Fibroblast of skin of left quadriceps (primary cell): Measurements from ENCODE around the gene GON4L.
"Not testable (repeated sequence)": the region's sequence is repeated elsewhere in the genome, so short reads cannot be mapped to it uniquely, and the experiment has no call there.

Experiments
- DNase-seq, 2 experiments: peaks; one replicate each; pipeline ENCODE4 v3.0.0-alpha.2; 2013; ENCODE audit warnings: low read depth in 2 of 2

The GON4L gene

DNA sequence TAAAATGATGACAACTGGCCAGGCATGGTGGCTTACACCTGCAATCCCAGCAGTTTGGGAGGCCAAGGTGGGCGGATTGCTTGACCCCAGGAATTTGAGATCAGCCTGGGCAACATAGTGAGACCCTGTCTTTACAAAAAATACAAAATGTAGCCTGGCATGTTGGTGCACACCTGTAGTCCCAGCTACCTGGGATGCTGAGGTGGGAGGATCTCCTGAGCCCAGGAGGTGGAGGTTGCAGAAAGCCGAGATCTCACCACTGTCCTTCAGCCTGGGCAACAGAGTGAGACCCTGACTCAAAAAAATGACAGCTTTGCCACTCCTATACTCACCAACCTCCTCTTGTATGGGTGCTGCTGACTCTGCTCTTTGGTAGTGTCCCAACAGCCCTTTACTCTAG, 20.9 kb upstream of the GON4L start:
- no peak for DNase-seq

DNA sequence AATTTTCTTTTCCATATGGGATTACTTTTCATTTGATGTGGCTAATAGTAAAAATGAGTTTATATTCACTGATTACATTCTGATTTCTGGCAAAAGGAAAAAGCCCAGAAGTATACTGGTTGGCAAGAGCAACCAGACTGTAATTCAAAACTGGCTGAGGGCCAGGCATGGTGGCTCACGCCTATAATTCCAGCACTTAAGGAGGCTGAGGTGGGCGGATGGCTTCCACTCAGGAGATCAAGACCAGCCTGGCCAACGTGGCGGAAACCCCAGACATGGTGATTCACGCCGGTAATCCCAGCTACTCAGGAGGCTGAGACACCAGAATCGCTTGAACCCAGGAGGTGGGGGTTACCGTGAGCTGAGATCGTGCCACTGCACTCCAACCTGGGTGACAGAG, 16.8 kb upstream of the GON4L start:
- no peak for DNase-seq

DNA sequence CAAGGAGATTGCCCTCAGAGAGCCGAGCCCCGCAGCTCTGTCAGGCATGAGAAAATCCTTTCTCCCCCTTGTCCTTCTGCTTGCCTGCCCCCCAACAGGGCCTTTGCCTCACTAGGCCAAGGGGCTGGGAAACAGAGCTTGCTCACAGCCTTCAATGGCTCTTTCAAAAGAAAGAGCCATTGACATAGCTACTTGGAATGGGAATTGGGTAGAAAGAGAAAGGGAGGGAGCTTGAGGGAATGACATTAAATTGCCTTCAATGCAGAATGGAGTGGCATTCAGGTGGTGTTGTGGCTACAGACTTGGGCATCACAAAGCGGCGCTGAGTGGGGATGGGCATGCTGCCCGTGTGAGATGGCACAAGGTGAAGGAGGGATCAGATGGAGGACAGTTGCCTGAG, 15.5 kb upstream of the GON4L start:
- no peak for DNase-seq

- no peak for DNase-seq
Observed at GRCh38 chr1:155871390-155871789, 14.4 kb upstream of the GON4L start.

GRCh38 chr1:155867766-155868165, 10.8 kb upstream of the GON4L start:
- no peak for DNase-seq

- no peak for DNase-seq
Observed at GRCh38 chr1:155864393-155864792, 7.4 kb upstream of the GON4L start.

- no peak for DNase-seq
Observed at GRCh38 chr1:155861896-155862295, 4.9 kb upstream of the GON4L start.

DNA sequence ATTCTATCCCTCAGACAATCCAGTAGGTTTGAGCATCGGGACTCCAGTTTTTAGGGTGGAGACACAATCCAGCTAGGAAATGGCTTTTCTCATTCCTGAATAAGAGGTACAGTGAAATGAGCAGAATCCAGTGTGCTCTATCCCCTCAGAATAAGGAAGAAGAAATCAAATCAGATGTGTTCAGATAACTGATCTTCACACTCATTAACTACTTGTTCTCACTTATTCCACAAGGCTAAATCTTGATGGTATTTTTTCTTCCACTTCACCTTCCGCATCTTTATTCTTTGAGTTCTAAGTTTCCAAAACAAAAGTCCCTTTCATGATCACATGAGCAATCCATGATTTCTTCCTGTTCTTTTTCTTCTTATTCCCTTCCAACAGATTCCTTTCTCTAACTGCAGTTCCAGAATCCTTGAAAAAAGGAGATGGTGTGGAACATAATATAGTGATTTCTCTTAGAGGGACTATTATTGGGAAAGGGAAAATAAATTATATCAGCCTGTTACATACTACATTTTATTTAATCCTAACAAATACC, 4.0 kb upstream of the GON4L start:
- no peak for DNase-seq

DNA sequence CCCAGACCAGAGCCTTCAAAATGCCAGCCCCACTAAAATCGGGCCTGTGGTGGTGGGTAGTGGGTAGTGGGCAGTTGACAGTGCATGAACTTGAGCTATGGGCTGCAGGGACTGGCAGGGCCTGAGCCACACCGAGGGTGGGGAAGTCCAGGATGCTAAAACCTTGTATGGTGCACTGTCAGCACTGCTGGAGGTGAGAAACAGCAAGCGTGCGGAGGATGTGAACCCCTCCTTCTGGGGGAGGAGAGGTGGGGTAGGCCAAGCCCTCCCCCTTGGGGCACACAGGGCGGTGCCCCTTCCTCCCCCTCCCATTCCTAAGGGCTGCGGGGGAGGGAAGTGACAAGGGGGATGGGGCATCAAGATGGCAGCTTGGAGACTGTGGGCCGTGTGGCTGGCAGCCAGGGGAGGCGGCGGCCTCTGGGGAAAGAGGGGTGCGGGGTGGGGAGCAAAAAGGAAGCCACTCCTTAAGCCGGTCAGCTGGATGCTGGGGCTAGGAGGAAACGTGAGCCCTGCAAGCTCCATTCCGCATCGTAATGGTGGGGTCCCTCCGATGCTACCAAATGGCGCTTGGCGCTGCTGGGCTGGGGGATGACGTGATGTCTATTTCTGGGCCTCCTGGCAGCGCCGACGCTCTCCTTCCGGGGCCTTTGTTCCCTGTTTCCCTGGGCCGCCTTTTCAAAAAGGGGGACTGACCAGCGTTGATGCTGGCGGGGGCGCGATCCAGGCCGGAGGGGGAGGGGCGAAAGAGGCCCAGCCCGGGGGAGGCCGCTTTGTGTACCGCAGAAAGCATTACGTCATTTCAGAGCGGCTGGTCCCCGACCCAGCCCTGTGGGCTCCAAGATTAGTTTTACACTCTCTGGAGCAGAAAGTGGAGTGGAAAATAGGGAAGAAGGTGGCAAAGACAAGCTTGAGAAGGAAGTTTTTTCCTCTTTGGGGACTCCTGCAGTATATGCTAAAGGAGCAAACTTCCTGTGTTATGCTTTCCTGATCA, 3.2 kb upstream of the GON4L start:
- peak; percentile 59 to 63 for DNase-seq

GRCh38 chr1:155859234-155859829, 2.3 kb upstream of the GON4L start, which contains the start of gene SYT11:
SYT11 (plus strand) TSS chr1:155859567; CDS start chr1:155859762, 195 bp downstream.
- peak; percentile 94 for DNase-seq

DNA sequence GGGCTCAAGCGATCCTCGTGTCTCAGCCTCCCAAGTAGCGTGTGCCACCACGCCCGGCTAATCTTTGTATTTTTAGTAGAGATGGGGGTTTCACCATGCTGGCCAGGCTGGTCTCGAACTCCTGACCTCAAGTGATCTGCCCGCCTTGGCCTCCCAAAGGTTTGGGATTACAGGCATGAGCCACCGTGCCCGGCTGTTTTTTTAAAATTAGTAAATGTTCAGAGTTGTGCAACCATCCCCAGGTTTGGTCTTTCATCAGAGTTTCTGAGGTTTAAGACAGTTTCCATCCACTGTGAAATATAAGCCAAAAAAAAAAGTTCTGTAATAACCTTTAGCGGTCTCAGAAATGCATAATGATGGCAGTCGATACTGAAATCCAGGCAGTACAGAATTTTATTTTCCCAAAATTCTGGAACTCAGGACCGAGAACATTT, 1.8 kb upstream of the GON4L start:
- DNase-seq: peak in 1 of 2 experiments; percentile 21

- no peak for DNase-seq
Observed at GRCh38 chr1:155856257-155856974, 598 bp downstream of the GON4L start.

DNA sequence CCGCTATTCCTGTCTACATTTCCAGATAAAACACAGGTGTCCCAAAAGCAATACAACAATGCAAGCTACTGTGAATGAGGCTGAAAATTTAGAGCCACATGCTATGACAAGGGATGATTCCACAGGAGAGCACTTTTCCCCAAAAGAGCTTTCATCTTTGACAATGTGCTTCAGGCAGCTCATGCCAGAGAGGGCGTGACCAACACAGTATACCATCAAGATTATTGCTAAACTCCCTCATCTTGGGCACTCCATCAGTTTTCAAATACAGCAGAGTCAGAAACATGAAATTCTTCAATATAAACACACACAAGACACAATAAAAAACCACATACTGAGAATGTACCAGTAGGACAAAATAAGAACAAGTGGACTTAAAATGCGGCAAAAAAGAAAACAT, 6.7 kb downstream of the GON4L start:
- DNase-seq: no peak

DNA sequence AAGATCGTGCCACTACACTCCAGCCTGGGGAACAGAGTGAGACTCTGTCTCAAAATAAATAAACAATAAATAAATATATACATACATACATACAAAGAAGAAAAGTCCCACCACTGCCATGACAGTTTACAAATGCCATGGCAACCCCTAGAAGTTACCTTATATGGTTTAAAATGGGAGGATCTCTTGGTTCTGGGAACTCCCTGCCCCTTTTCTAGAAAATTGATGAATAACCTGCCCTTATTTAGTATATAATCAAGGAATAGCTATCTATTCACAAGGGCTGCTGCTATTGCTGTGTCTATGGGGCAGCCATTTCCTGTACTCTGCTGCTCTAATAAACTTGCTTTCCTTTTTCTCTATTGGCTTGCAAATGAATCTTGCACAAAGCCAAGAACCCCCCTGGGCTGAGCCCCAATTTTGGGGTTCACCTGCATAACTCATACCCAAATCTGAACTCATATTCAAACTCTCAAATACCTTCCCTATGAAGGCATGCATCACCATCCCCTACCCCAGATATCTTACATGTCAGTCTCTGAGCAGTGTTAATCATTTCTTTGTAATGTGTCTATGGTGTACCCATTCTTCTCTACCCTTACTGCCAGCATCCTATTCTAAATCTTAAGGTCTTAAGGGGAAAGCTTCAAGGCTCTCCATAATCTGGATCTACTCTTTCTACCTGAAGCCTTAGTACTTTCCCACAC, 9.0 kb downstream of the GON4L start:
- DNase-seq: no peak

DNA sequence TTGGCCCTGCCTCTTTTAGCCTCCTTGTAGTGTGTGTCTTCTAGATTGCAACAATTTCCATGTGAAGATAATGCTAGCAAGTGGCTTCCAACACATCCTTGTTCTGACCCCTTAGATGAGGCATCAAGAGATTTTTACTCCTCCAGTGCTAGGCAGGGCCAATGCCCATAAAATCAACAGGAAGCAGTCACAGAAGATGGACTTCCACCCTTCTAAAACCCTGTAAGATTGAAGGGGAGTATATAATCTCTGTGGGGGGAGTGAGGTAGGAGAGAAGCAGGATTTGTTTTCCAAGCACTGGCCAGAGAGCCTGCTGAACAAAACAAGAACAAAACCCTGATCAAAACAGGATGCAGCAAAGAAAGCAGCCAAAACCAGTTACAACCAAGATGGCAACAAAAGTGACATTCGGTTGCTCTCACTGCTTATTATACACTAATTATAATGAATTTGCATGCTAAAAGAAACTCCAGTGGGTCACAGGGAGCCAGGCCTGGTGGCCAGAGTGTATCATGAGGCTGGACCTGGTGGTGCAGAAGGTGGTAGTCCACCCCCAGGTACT, 12.1 kb downstream of the GON4L start:
- no peak for DNase-seq

DNA sequence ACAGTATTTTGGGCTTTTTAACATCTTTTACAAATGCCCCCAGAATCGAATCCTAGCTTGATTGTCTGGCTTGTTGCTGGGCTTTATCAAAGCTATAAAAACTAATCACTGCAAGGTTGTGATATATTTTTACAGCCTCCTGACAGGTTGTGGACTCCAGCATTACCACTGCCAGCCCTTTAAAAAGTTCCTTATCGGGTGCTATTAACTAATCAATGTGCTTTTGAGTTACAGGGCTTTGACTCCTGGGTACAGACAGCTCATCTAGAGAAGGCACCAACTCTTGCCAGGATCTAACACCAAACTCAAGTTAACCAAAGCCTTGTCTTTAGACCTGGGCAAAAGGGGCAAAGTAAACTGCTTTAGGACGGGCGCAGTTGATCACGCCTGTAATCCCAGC, 16.6 kb downstream of the GON4L start:
- no peak for DNase-seq

- no peak for DNase-seq
Observed at GRCh38 chr1:155835548-155835947, 21.5 kb downstream of the GON4L start.

- DNase-seq: not testable (repeated sequence)
Observed at GRCh38 chr1:155834927-155835399, 22.1 kb downstream of the GON4L start.

DNA sequence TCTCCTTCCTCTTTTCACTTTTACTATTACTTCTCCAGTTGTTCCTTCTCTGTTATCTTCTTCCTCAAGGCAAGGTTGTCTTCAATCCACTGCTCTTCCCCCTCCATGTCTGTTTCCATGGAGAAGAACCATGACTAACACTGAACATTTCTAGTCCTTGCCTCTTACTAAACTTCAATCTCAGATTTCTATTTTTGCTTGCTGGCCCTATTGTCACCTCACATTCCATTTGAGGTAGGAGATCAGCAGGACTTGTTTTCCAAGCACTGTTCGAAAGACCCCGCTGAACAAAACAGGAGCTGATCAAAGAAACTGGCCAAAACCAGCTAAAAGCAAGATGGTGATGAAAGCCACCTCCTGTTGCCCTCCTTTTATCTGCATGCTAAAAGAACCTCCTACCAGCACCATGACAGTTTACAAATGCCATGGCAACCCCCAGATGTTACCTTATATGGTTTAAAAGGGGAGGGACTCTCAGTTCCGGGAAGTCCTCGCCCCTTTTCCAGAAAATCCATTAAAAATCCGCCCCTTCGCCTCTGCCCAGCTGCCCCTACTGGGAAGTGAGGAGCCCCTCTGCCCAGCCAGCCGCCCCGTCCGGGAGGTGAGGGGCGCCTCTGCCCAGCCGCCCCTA, 22.6 kb downstream of the GON4L start:
- no peak for DNase-seq

DNA sequence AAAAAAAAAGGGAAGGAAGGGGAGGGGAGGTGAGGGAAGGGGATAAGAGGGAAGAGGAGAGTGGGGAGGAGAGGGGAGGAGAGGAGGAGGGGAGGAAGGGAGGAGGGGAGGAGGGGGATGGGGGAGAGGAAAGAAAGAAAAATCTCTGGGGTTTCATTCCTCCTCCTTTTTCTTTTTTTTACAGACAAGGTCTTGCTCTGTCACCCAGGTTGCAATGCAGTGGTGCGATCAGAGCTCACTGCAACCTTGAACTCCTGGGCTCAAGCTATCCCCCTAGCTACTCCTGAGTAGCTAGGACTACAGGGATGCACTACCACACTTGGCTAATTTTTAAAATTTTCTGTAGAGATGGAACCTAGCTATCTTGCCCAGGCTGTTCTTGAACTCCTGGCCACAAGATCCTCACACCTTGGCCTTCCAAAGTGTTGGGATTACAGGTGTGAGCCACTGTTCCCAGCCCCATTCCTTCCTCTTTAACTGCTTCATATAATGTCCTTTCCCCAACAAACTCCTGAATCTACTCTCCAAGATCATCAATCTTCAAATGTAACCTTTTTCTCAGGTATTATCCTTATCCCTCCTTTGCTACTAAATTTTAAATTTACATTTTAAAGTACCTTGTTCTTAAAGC, 23.2 kb downstream of the GON4L start:
- no peak for DNase-seq
